K562 (cell line): Measurements from ENCODE around the gene TARBP1. TPM values are rescaled to one million over a fixed set of nuclear protein-coding genes. Genes with fewer than 3 reads are reported as not detected.

ENCODE experiments used
- BCL6 ChIP-seq: fragments of 250-450 bp; sonication (Bioruptor Pico); IDR thresholded peaks from 2 replicates; pipeline ENCODE4 v1.4.0; 2020
- CAMTA2 ChIP-seq: fragments of 250-450 bp; sonication (Bioruptor Pico); conservative IDR thresholded peaks from 2 replicates; pipeline ENCODE4 v1.5.1; 2022
- DPF2 ChIP-seq: fragments of 450-650 bp; IDR thresholded peaks from 2 replicates; pipeline ENCODE4 v1.6.1; 2016
- HMG20A ChIP-seq: fragments of 450-650 bp; formaldehyde crosslinking; conservative IDR thresholded peaks from 2 replicates; pipeline ENCODE4 v1.4.0; 2020; ENCODE audit warnings: mild to moderate bottlenecking, mixed read lengths
- HMGN3 ChIP-seq: IDR thresholded peaks from 2 replicates; pipeline ENCODE4 v1.6.1; 2011; ENCODE audit warnings: borderline replicate concordance, low read depth, mild to moderate bottlenecking, mixed read lengths, low read length; ENCODE audit not compliant: insufficient read length; ENCODE audit errors: extremely low read depth
- MLLT1 ChIP-seq, 2 experiments: fragments of 450-650 bp; IDR thresholded peaks; 2 replicates each; pipeline ENCODE4 v1.6.1; 2016
- MLX ChIP-seq, 2 experiments: fragments of 450-650 bp in 1 of 2; sonication (generic) in 1 of 2; formaldehyde crosslinking; conservative IDR thresholded peaks; 2 replicates each; pipeline versions ENCODE4 v1.4.0 to v1.8.1; 2020 to 2022; ENCODE audit warnings: mild to moderate bottlenecking in 1 of 2, missing genetic modification reagents in 1 of 2
- NCOA4 ChIP-seq: fragments of 450-650 bp; IDR thresholded peaks from 2 replicates; pipeline ENCODE4 v1.6.1; 2018; ENCODE audit warnings: mild to moderate bottlenecking; ENCODE audit not compliant: partially characterized antibody
- NR2C2 ChIP-seq, 2 experiments: fragments of 200-800 bp in 1 of 2; sonication (Bioruptor generic) in 1 of 2; sonication (generic) in 1 of 2; formaldehyde crosslinking in 1 of 2; IDR thresholded peaks; 2 replicates each; pipeline versions ENCODE4 v1.6.1 to v1.8.0; 2016 to 2022; ENCODE audit warnings: mild to moderate bottlenecking in 1 of 2, missing compliant biosample characterization in 1 of 2, missing genetic modification characterization in 1 of 2, missing genetic modification reagents in 1 of 2
- RBBP5 ChIP-seq: fragments of 200-600 bp; sonication (generic); IDR thresholded peaks from 2 replicates; pipeline ENCODE4 v1.6.1; 2012; ENCODE audit warnings: borderline replicate concordance, mild to moderate bottlenecking, low read length, control low read depth, inconsistent platforms; ENCODE audit not compliant: insufficient read depth, poor library complexity, severe bottlenecking
- TAF1 ChIP-seq: IDR thresholded peaks from 2 replicates; pipeline ENCODE4 v1.6.1; 2011; ENCODE audit warnings: mild to moderate bottlenecking, low read length, moderate library complexity; ENCODE audit not compliant: insufficient read depth, control insufficient read depth, severe bottlenecking; ENCODE audit errors: extremely low read depth
- TARDBP ChIP-seq: fragments of 450-650 bp; IDR thresholded peaks from 2 replicates; pipeline ENCODE4 v1.6.1; 2016
- TCF15 ChIP-seq: fragments of 250-450 bp; sonication (Bioruptor Pico); IDR thresholded peaks from 2 replicates; pipeline ENCODE4 v1.8.0; 2022; ENCODE audit warnings: moderate library complexity, mild to moderate bottlenecking, inconsistent platforms
- ZNF184 ChIP-seq: sonication (generic); formaldehyde crosslinking; IDR thresholded peaks from 2 replicates; pipeline ENCODE4 v1.5.0; 2020; ENCODE audit warnings: missing genetic modification reagents
- ZNF592 ChIP-seq: fragments of 450-650 bp; IDR thresholded peaks from 2 replicates; pipeline ENCODE4 v1.6.1; 2017; ENCODE audit warnings: antibody characterized with exemption, mild to moderate bottlenecking
- ZNF740 ChIP-seq, 3 experiments: fragments of 200-800 bp in 1 of 3; sonication (Bioruptor generic) in 1 of 3; sonication (generic) in 1 of 3; formaldehyde crosslinking in 1 of 3; IDR thresholded peaks; 2 replicates each; pipeline versions ENCODE4 v1.6.1 to v1.8.0; 2016 to 2022; ENCODE audit warnings: mild to moderate bottlenecking in 2 of 3, missing compliant biosample characterization in 2 of 3, missing genetic modification characterization in 2 of 3, missing genetic modification reagents in 1 of 3
- polyA plus RNA-seq, 8 experiments: library from polyadenylated mRNA; depleted of rRNA in 4 of 8; stranded (reverse) in 5 of 8; unstranded in 3 of 8; fragments of >200 nt; fragmentation: Nextera tagmentation in 2 of 8; fragmentation: Illumina TruSeq in 1 of 8; extraction: Ambion mirVana in 2 of 8; extraction: Trizol in 1 of 8; gene quantifications; 2 replicates each; pipeline versions ENCODE4 v1.2.1 to v1.2.3, GENCODE V29; 2011 to 2014; ENCODE audit warnings: inconsistent platforms in 1 of 8, missing spikeins in 1 of 8
- total RNA-seq, 7 experiments: library from RNA; depleted of rRNA in 6 of 7; stranded (reverse); fragments of >200 nt in 6 of 7; fragmentation: Illumina TruSeq in 2 of 7; extraction: Trizol in 2 of 7; gene quantifications; 2 replicates each; pipeline versions ENCODE4 v1.2.1 to v1.2.3, GENCODE V29; 2011 to 2021; ENCODE audit warnings: low replicate concordance in 1 of 7

Gene TARBP1
- total and polyA plus RNA-seq, 9 of the 15 experiments (the other 6 are each of a cell fraction or from before 2014, with no cell fraction given) = 8.8 to 48.0 (median 22.9) TPM

GRCh38 chr1:234490793-234491479 is 12.0 kb upstream of the TARBP1 start (continued):
- TF ChIP-seq MLLT1 (IDR thresholded peaks at IDR 0.05) = peak; percentile 84 to 90; a peak in 3 of 4 replicates
- no peak for TF ChIP-seq RBBP5
- no peak for TF ChIP-seq MLX (CRISPR knock-in tag; conservative IDR thresholded peaks at IDR 0.05)
- no peak for TF ChIP-seq TAF1
- TF ChIP-seq HMG20A (CRISPR knock-in tag) = no peak
- peak; percentile 66 for TF ChIP-seq HMGN3
- no peak for TF ChIP-seq ZNF184 (CRISPR knock-in tag)
- TF ChIP-seq ZNF592 = no peak
- TF ChIP-seq NR2C2 (CRISPR knock-in tag; IDR thresholded peaks at IDR 0.05) = no peak
- TF ChIP-seq NR2C2 (tag; IDR thresholded peaks at IDR 0.05) = no peak
- TF ChIP-seq BCL6 (CRISPR knock-in tag) = peak; percentile 58; the same call in 1 of the 2 replicates
- TF ChIP-seq NCOA4 = peak; percentile 92
- TF ChIP-seq TARDBP = no peak
- peak; percentile 99 for TF ChIP-seq DPF2
- no peak; the same call in 1 of the 2 replicates for TF ChIP-seq CAMTA2 (CRISPR knock-in tag)
- peak; percentile 63; the same call in 1 of the 2 replicates for TF ChIP-seq TCF15 (CRISPR knock-in tag)
- TF ChIP-seq ZNF740 (CRISPR knock-in tag; IDR thresholded peaks at IDR 0.05) = no peak
- TF ChIP-seq ZNF740 (tag; IDR thresholded peaks at IDR 0.05) = peak in 1 of 2 experiments; percentile 71; a peak in 2 of 4 replicates
